IPS DF 6.9 (cell line): ENCODE measurements around the gene ATG13.

ENCODE experiments used
- DNase-seq: peaks from one replicate; pipeline ENCODE4 v3.0.0-alpha.2; 2013; ENCODE audit warnings: low read depth, low spot score
- H3K27ac ChIP-seq: one replicate; pipeline ENCODE4 v1.5.1; 2013; ENCODE audit warnings: low read length, control low read depth
- H3K27me3 ChIP-seq: 2 replicates; pipeline ENCODE4 v1.6.1; 2013; ENCODE audit warnings: mild to moderate bottlenecking, low read length; ENCODE audit not compliant: control insufficient read depth, insufficient read depth
- H3K36me3 ChIP-seq: 2 replicates; pipeline ENCODE4 v1.6.1; 2013; ENCODE audit warnings: low read length; ENCODE audit not compliant: control insufficient read depth, insufficient read depth
- H3K4me1 ChIP-seq: 2 replicates; pipeline ENCODE4 v1.6.1; 2013; ENCODE audit warnings: low read length; ENCODE audit not compliant: control insufficient read depth, insufficient read depth
- H3K4me3 ChIP-seq: 2 replicates; pipeline ENCODE4 v1.5.1; 2013; ENCODE audit warnings: mild to moderate bottlenecking, low read length
- H3K9me3 ChIP-seq: 2 replicates; pipeline ENCODE4 v1.6.1; 2013; ENCODE audit warnings: low read length, inconsistent platforms; ENCODE audit not compliant: control insufficient read depth, insufficient read depth
- WGBS: extraction: QIAGEN DNeasy Blood & Tissue Kit; methylation state at CpG from one replicate; pipeline ENCODE4 v1.1.7; 2013; ENCODE audit warnings: mixed read lengths, missing lambda C conversion rate; ENCODE audit not compliant: insufficient read length, insufficient coverage; 5-methylcytosine and 5-hydroxymethylcytosine counted together

Gene ATG13

DNA sequence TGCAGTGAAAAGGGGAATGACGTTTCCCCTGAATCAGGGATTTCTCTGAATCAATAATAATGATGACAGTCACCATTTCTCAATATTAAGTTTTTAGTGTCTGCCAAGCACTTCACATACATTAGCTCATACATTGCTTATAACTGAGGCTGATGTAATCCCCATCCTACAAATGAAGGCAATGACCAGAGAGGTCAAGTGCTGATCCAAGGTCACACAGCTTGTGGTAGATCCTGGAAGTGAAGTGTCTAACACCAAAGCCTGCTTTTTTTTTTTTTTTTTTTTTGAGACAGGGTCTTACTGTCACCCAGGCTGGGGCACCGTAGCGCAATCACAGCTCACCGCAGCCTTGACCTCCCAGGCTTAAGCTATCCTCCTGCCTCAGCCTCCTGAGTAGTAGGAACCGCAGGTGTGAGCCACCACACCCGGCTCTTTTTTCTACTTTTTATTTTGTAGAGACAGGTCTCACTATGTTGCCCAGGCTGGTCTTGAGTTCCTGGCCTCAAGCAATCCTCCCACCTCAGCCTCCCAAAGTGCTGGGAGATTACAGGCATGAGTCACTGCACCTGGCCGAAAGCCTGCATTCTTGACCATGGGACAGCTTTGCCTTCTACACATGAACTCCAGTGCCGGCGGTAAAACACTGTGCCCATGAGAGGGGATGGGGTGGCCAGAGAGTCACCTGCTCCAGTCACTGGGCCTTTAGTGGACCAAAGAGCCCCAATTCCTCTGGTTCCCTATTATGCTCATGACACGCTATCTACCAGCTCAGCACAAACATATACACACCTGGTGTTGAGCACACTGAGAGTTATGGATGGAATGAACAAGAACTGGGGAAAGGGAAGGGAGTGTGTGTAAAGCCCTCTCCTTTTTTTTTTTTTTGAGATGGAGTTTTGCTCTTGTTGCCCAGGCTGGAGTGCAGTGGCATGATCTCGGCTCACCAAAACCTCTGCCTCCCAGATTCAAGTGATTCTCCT is 65.7 kb downstream of the ATG13 start:
- DNase-seq: no peak
- no peak overlapping the region for H3K4me3 ChIP-seq
- WGBS: no CpG with 5 or more reads among the region's 11 CpGs
- H3K4me1 ChIP-seq: no peaks in the 10 kb centered on the region
- peaks cover 14% of the 10 kb centered on the region for H3K36me3 ChIP-seq
- no peaks in the 10 kb centered on the region for H3K9me3 ChIP-seq
- H3K27ac ChIP-seq: no peak overlapping the region
- H3K27me3 ChIP-seq: no peaks in the 10 kb centered on the region

DNA sequence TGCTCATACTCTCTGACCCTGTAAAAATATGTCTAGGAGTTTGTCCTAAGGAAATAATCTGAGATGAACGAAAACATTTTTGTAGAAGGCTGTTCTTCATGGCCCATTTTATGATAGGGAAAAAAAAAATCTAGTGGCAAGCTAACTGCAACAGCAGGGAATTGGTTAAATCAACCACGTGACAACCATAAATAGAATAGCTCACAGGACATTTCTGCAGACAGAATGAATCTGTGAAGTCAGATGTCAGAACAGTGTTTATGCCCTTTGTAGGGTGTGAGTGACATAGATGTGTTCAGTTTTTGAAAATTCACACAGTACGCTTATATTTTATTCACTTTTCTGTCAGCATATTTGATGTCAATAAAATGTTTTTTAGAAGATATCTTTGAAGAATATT is 67.0 kb downstream of the ATG13 start:
- no CpG with 5 or more reads among the region's 3 CpGs for WGBS

DNA sequence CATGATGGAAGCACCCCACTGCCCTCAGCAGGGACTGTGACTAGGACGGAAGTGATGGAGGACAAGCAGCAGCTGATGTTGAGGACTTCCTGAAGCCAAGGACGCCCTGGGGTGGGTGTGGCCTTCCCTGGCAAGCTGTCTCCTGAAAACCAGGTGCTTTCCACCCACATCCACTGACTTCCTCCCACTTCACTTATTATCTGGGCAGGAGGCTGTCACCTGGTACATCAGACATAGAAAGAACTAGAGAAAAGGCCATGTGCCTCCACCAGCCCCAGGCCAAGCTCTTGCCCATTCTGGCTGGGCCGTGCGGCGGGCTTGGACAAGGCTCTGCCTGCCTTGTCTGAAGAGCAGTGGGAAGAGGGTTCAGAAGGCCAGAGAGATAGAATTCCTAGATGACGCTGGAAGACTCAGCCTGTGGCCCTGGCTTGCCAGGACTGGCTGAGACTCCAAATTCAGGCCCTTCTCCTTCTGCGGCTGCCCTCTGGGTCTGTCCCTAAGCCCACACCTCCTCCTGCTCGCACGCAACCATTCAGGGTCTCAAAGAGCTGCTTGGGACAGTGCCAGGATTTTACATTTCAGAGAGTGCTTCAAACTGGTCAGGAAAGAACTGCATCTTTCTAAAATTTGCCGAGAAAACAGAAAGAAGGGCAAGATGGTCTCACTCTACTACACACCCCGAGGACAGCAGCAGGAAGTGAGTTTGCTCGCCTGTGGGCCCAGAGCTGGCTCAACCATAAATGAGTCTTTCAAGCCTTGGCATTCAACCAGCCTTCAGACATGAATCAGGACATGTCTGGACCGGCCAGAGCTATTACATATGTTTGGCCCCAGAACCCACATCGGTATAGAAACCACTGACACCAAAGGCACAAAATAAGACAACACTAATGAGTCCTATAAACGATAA is 69.8 kb downstream of the ATG13 start:
- Histone ChIP-seq H3K27ac (no peak overlapping the region), H3K27me3 (no peaks in the 10 kb centered on the region), H3K4me1 (no peaks in the 10 kb centered on the region), H3K9me3 (no peaks in the 10 kb centered on the region), H3K36me3 (no peaks in the 10 kb centered on the region), H3K4me3 (no peak overlapping the region)
- WGBS: no CpG with 5 or more reads among the region's 15 CpGs
- no peak for DNase-seq

More for the DNA sequence above, 67.0 kb downstream of the ATG13 start:
- Histone ChIP-seq H3K36me3 (peaks cover 6% of the 10 kb centered on the region), H3K9me3 (no peaks in the 10 kb centered on the region), H3K27me3 (no peaks in the 10 kb centered on the region), H3K4me1 (no peaks in the 10 kb centered on the region), H3K27ac (no peak overlapping the region), H3K4me3 (no peak overlapping the region)
- DNase-seq: no peak

DNA sequence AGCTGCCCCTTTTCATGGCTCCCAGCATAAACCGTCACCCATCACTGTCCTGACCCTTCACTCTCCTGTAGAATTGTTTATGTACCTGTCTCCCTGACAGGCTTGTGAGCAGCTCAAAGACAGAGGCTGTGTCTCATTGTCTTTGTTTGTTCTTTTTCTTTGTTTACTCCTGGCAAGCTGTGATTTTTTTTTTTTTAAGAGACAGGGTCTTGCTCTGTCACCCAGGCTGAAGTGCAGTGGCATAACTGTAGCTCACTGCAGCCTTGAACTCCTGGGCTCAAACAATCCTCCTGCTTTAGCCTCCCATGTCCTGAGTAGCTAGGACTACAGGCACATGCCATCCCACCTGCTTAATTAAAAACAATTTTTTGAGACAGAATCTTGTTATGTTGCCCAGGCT is 73.3 kb downstream of the ATG13 start:
- Histone ChIP-seq H3K36me3 (peaks cover 3% of the 10 kb centered on the region; the same call in 1 of the 2 replicates), H3K27ac (no peak overlapping the region), H3K4me1 (no peaks in the 10 kb centered on the region), H3K27me3 (no peaks in the 10 kb centered on the region), H3K9me3 (no peaks in the 10 kb centered on the region), H3K4me3 (no peak overlapping the region)
- WGBS: no CpG with 5 or more reads among the region's 1 CpG
- no peak for DNase-seq

DNA sequence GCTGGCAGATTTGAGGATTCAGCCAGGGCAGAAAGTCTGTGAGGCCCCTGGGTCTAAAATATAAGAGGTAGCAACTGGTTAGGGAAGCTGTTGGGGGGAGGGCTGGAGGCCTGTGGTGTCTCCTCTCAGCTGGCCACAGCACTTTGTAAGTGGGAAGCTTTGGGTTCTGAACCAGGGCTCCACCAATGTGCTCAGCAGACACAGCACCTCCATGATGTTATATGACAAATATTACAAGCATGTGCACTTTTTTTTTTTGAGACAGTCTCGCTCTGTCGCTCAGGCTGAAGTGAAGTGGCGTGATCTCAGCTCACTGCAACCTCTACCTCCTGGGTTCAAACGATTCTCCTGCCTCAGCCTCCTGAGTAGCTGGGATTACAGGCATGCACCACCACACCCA is 75.1 kb downstream of the ATG13 start:
- Histone ChIP-seq H3K4me1 (no peaks in the 10 kb centered on the region), H3K36me3 (peaks cover 4% of the 10 kb centered on the region; the same call in 1 of the 2 replicates)
- DNase-seq: no peak

DNA sequence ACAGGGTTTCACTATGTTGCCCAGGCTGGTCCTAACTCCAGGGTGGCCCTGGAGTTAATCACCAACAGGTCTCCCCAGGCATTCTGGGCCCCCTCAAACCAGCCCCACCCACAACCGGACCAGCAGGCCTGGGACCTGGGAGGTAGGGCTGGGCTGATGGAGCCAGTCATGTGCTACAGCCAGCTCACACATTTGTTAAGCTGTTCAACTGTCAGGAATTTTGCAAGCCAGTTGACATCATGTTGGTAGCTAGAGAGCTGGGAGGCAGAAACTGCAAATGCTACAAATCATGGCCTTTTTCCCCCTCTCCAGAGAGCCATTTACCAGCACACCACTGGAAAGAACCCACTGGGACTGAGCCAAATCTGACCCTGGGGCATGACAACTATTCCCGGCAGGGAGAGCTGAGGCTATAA is 76.3 kb downstream of the ATG13 start:
- Histone ChIP-seq H3K4me3 (no peak overlapping the region), H3K4me1 (no peaks in the 10 kb centered on the region), H3K27me3 (no peaks in the 10 kb centered on the region), H3K9me3 (no peaks in the 10 kb centered on the region), H3K27ac (no peak overlapping the region), H3K36me3 (peaks cover 4% of the 10 kb centered on the region; the same call in 1 of the 2 replicates)
- WGBS: no CpG with 5 or more reads among the region's 2 CpGs
- DNase-seq: no peak

More for the DNA sequence above, 75.1 kb downstream of the ATG13 start:
- Histone ChIP-seq H3K27ac (no peak overlapping the region), H3K27me3 (no peaks in the 10 kb centered on the region), H3K4me3 (no peak overlapping the region), H3K9me3 (no peaks in the 10 kb centered on the region)
- no CpG with 5 or more reads among the region's 4 CpGs for WGBS

DNA sequence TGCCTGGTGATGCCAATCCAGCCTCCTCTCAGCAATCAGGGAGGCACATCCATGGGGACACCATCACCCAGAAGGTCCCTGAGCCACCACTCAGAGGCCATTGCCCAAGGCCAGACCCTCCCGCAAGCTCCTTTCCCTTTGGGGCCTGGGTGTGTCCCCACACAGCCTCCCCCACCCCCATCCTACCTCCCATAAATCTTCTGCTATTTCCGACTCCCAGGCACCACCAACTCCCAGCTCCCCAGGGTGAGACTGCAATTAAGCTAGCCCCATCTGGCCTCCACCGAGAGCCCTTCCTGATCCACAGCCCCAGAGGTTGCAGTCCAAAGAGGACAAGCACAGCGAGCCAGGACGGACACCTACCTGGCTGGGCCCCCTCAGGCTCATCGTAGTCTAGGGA is 76.7 kb downstream of the ATG13 start:
- Histone ChIP-seq H3K36me3 (peaks cover 4% of the 10 kb centered on the region; the same call in 1 of the 2 replicates), H3K4me3 (no peak overlapping the region), H3K27me3 (no peaks in the 10 kb centered on the region), H3K4me1 (no peaks in the 10 kb centered on the region), H3K27ac (no peak overlapping the region), H3K9me3 (no peaks in the 10 kb centered on the region)
- no CpG with 5 or more reads among the region's 6 CpGs for WGBS
- DNase-seq: no peak

DNA sequence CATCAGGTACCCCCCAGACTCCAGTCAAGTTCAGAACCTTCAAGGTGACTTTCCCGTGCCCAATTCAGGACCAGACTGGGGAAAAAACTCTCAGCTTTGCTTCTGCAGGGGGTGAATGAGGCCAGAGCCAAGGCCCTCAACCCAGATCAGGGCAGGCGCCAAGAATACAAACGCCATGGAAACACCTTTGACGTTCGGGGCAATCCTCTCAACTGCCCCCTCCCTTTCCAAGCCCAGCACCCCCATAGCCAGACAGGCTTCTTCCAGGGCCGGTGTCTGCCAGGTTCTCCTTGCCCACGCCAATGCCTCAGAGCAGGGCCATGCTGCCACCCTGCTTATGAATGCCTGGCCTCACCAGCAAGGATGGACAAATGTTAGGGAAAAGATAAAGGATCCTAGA is 77.3 kb downstream of the ATG13 start:
- no peak for DNase-seq
- no CpG with 5 or more reads among the region's 7 CpGs for WGBS
- no peaks in the 10 kb centered on the region for H3K9me3 ChIP-seq
- no peak overlapping the region for H3K27ac ChIP-seq
- H3K4me1 ChIP-seq: no peaks in the 10 kb centered on the region
- H3K4me3 ChIP-seq: no peak overlapping the region
- H3K27me3 ChIP-seq: no peaks in the 10 kb centered on the region
- peaks cover 4% of the 10 kb centered on the region; the same call in 1 of the 2 replicates for H3K36me3 ChIP-seq

DNA sequence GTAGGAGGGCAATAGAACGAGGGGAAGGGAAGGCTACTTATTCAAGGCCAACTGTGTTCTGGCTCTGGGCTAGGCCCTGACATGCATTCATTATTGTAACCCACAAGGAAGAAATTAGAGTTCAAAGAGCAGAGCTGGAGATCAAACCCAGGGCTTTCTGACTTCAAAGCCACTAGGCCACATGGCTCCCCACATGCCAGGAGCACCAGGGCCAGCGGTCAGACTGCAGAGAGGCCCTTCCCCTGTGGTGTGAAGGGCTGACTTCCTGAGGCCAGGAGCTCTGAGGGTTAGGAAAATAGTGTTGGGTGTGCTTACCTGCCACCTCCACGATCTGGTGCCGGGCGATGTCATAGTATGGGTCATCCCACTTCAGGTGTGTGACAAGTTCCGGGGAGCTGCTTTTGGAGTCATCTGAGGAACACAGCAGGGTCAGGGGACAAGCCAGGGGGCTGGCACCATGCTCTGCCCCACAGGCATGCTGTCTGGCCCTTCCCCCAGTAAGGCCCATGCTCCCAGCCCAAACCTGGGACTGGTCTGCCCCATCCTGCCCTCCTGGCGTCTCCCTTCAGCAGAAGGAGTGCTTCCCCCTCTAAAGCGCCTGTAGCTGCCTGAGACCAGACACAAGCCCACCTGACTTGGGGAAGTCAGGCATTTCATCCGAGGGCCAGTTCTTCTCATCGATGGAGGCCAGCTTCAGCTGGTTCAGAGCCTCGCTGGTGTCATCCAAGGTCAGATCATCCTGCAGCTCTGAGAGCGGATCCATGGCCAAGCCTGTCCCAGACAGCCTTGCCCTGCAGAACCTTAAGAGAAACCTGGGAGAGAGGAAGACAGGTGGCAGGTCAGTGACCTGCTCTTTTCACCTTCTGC is 78.2 kb downstream of the ATG13 start:
- peaks cover 4% of the 10 kb centered on the region; the same call in 1 of the 2 replicates for H3K36me3 ChIP-seq
- no peak overlapping the region for H3K4me3 ChIP-seq
- no peaks in the 10 kb centered on the region for H3K4me1 ChIP-seq
- no peaks in the 10 kb centered on the region for H3K27me3 ChIP-seq
- WGBS: no CpG with 5 or more reads among the region's 12 CpGs
- no peak for DNase-seq
- H3K27ac ChIP-seq: no peak overlapping the region
- no peaks in the 10 kb centered on the region for H3K9me3 ChIP-seq
